ENCODE data around the gene SELENOS.
A peak's percentile ranks its signal among the peaks of the same experiment; 100 is the strongest.

The SELENOS gene

GRCh38 chr15:101276501-101277037, 716 bp downstream of the SELENOS start:
- no peak for DNase-seq (ENCODE audit: low spot score)

- no peak for DNase-seq (ENCODE audit: low spot score)
These were observed 2.3 kb downstream of the SELENOS start for GRCh38 chr15:101275018-101275417.

- no peak for DNase-seq (ENCODE audit: low spot score)
These were observed 3.8 kb downstream of the SELENOS start for GRCh38 chr15:101273534-101273933.

- no peak for DNase-seq (ENCODE audit: low spot score)
These were observed 4.7 kb downstream of the SELENOS start for GRCh38 chr15:101272584-101272983.

- DNase-seq (ENCODE audit: low spot score) = no peak
These were observed 7.6 kb downstream of the SELENOS start for GRCh38 chr15:101269479-101270223.

- DNase-seq (ENCODE audit: low spot score) = no peak
These were observed 9.8 kb downstream of the SELENOS start for GRCh38 chr15:101267320-101268104.

- DNase-seq (ENCODE audit: low spot score) = no peak
These were observed 10.5 kb downstream of the SELENOS start for GRCh38 chr15:101266787-101267186.

GRCh38 chr15:101266034-101266433, 11.3 kb downstream of the SELENOS start:
- no peak for DNase-seq (ENCODE audit: low spot score)

- DNase-seq (ENCODE audit: low spot score) = no peak
These were observed 12.2 kb downstream of the SELENOS start for GRCh38 chr15:101264911-101265641.

- DNase-seq (ENCODE audit: low spot score) = no peak
These were observed 13.3 kb downstream of the SELENOS start for GRCh38 chr15:101264011-101264410.

- no peak for DNase-seq (ENCODE audit: low spot score)
These were observed 14.7 kb downstream of the SELENOS start for GRCh38 chr15:101262551-101262950.

- peak; percentile 59 for DNase-seq (ENCODE audit: low spot score)
These were observed 18.8 kb downstream of the SELENOS start for GRCh38 chr15:101258238-101259144.

GRCh38 chr15:101256757-101257156, 20.5 kb downstream of the SELENOS start:
- no peak for DNase-seq (ENCODE audit: low spot score)

- DNase-seq (ENCODE audit: low spot score) = no peak
These were observed 21.6 kb downstream of the SELENOS start for GRCh38 chr15:101255615-101256241.

GRCh38 chr15:101255051-101255395, 22.3 kb downstream of the SELENOS start:
- DNase-seq (ENCODE audit: low spot score) = no peak

- DNase-seq (ENCODE audit: low spot score) = no peak
These were observed 22.9 kb downstream of the SELENOS start for GRCh38 chr15:101254157-101255050.

GRCh38 chr15:101252836-101253235, 24.4 kb downstream of the SELENOS start:
- no peak for DNase-seq (ENCODE audit: low spot score)

- DNase-seq (ENCODE audit: low spot score) = peak; percentile 81
These were observed 25.2 kb downstream of the SELENOS start, which contains the start of gene CHSY1 for GRCh38 chr15:101251830-101252820. Gene CHSY1 (minus strand): TSS chr15:101252048. CDS start chr15:101251456, 592 bp downstream.

Data from CD4-positive, alpha-beta T cell treated with Interleukin-6 at 100 ng/mL for 8 hours (primary cell).